NCI-H748 (cell line): ENCODE results near the gene ZC3HAV1.
"Not testable (repeated sequence)": the region's sequence is repeated elsewhere in the genome, so short reads cannot be mapped to it uniquely, and the experiment has no call there.

Experiments used
- DNase-seq: peaks from one replicate; lab custom pipeline; 2025; ENCODE audit not compliant: unreplicated experiment; lab: John Stamatoyannopoulos, UW

The ZC3HAV1 gene

DNA sequence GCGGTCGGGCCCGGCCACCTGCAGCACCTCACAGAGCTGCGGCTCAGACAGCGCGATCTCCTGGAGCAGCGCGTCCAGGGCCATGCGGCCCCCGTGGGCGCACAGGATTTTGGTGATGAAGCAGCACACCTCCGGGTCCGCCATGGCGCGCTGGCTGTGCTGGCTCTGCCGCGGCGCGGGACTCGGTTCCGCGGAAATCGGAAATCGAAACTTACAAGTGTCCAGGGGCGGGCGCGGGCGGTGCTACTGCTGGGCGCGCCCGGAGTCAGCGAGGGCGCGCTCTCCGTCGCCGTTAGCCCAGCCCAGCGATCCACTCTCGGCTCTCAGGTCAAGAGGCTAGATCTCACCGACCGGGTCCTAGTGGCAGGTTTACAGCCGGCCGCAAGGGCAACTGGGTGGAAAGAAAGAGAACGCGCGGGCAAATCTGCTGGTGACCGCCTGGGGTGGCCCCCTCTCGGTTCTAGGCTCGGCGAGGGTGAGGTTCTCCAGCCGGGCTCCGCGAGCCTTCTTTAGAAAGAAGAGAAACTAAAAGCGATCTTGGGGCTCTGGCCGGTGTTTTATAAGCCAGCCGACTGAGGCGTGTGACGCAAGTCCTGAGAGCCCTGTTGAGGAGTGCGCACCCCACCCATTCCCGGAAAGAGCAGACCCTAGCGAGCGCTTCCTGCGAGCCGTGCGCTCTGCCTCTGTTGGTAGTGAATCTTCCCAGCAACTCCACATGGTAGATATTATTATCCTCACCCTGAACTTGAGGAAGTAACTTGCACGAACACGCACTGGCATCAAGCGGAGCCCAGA, at the start of gene ZC3HAV1:
Gene ZC3HAV1, minus strand, starts transcription at position 533 of the 795 bp plus-strand sequence. Its CDS starts 389 bp downstream, at position 144.
- peak; percentile 85 for DNase-seq

DNA sequence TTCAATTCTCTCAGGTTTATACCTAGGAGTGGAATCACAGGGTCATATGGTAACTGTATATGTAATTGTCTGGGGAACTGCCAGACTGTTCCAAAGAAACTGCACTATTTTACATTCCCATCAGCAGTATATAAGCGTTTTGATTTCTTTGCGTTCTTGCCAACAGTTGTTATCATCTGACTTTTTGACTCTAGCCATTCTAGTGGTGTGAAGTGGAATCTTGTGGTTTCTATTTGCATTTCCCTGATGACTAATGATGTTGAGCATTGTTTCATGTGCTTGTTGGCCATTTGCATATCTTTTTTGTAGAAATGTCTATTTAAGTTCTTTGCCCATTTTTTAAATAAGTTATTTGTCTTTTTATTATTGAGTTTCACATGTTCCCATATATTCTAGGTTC, 44.3 kb upstream of the ZC3HAV1 start:
- no peak for DNase-seq

DNA sequence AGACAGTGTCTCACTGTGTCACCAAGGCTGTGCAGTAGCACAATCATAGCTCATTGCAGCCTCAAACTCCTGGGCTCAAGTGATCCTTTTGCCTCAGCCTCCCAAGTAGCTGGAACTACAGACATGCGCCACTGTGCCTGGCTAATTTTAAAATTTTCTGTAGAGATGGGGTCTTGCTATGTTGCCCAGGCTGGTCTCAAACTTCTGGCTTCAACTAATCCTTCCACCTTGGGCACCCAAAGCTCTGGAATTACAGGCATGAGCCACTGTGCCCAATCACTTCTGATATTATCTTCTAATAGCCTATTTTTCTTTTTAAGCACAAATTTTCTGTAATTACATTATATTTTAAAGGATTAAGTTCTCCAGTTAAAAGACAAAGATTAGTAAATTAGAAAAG, 42.6 kb upstream of the ZC3HAV1 start:
- no peak for DNase-seq

DNA sequence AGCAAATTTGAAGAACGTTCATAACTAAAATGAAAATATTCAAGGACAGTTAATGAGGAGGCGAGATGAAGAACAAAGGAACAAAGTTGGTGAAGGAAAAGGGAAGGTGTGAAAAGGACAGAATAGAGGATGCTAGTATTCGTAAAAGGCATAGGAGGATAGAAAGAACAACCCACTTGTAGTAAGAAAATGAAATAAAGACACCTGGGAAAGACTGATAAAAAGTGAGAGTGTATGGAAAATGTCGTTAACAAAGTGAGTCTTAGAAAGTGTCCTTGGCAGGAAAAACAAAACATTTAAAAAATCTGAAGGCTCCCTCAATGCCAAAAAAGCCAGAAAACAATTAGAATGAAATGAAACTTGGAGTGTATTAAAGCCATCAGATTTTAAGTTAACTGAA, 29.6 kb upstream of the ZC3HAV1 start:
- no peak for DNase-seq

DNA sequence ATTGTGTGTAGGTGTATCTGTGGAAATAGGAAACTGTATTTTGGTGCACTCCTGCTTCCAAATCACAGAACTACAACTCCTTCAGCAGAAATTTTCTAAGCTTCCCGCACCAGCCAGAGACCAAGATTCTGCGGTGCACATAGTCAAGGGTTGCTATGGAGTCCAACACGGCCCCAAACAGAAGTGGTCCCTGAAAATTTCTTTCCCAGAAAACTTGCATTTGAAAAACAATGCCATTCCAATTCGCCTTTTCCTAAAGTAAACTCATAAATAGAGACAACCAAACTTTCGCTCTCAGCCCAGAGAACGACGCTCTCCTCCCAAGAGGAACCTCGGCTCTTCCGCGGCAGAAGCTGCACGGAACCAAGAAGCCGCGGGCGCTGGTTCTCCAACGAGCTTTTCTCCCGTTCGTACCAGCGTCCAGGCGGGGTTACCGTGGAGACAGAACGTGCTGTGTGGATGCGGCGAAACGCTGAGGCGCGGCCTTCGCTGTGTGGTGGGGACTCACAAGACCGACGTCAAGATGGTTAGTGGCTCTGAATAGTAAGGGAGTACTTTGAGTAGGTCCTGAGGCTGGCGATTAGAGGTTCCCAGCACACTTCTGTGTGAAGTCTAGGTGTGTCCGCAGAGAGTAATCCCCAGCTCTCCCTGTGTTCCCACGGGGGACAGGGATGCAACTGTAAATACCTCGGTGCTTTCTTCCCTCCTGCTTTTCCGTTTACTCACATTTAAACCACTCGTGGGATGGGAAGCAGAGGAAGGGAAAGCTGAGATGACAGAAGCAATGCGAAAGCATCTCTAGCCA, 24.0 kb upstream of the ZC3HAV1 start:
- peak; percentile 94 for DNase-seq

DNA sequence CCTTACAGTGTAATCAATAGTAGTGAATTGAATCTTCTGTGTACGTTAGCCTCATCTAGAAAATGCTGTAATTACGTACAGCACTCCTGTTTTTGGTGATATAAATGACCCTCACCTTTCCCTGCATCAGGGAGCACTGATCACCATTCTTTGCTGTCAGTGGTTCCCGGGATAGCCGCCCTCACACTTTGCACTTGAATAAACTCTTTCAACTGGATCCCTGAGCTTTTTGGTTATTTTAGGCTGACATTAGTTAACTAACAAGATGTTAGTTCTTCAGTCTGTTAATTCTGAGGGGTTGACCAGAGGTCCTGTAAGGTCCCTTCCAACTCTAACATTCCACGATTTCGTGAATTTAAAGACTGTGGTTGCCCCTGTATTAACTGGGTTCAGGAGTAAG, 23.4 kb upstream of the ZC3HAV1 start:
- no peak for DNase-seq

DNA sequence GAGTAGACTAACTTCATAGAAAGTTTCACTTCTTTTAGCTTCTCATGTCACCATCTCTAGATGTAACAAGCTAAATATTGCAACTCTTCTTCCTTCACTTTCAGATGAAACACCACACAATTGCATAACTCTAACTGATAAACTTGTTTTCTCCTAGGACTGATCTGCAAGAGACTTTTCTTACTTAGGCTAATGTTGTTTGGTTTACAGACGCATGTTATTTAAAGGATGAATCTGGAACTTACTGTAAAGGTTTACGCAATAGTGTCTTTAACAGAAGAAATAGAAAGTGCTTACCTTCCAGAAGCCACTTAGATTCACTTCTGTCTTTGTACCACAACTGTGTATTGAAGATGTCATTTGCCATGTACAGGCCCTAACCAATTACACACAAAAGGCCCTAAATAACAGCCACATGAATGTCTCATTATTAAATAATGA, 22.1 kb upstream of the ZC3HAV1 start:
- DNase-seq: no peak

DNA sequence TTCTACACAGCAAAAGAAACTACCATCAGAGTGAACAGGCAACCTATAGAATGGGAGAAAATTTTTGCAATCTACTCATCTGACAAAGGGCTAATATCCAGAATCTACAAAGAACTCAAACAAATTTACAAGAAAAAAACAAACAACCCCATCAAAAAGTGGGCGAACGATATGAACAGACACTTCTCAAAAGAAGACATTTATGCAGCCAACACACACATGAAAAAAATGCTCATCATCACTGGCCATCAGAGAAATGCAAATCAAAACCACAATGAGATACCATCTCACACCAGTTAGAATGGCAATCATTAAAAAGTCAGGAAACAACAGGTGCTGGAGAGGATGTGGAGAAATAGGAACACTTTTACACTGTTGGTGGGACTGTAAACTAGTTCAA, 20.3 kb upstream of the ZC3HAV1 start:
- not testable (repeated sequence) for DNase-seq

DNA sequence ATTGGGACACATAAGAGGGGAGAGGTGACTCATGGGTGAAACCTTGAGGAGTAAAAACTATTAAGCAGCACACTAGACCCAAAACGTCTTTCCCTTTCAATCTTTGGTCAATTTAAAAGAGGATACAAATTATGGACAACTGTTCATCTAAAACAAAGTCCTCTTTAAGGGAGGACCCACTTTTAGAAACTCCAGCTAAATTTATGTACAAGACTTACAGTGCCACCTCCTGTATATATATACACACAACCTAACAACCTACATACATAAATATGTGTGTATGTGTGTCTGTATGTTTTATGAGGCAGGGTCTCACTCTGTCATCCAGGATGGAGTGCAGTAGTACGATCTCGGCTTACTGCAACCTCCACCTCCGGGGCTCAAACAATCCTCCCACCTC, 18.1 kb upstream of the ZC3HAV1 start:
- no peak for DNase-seq

DNA sequence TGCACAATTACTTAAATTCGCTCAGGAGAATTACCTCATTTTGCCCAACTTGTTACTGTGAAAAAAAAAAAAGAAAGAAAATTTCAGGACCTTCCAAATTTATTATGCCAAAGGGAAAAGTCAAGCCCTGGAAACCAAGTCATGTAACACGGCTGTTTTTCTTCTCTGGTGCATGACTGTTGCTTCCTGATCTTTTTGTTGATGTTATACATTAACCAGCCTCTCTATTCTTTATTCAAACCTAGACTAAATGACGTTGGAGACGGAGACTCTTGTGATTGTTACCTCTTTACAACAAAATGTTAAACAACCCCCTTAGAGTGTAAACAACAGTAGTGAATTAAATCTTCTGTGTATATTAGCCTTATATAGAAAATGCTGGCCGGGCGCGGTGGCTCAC, 16.1 kb upstream of the ZC3HAV1 start:
- peak; percentile 35 for DNase-seq

DNA sequence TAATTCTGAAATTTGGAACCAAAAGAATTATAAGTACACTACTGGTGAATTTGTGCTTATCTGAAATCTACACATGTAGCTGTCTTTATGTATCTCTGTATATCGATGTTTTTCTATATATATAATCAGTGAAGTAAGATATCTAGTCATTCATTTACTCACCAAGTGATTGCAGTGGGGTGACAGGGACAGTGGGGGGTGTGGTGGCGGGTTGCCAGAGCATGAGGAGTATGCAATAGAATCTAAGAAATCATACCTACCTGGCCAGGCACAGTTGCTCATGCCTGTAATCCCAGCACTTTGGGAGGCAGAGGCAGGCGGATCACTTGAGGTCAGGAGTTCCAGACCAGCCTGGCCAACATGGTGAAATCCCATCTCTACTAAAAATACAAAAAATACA, 15.5 kb upstream of the ZC3HAV1 start:
- DNase-seq: not testable (repeated sequence)

DNA sequence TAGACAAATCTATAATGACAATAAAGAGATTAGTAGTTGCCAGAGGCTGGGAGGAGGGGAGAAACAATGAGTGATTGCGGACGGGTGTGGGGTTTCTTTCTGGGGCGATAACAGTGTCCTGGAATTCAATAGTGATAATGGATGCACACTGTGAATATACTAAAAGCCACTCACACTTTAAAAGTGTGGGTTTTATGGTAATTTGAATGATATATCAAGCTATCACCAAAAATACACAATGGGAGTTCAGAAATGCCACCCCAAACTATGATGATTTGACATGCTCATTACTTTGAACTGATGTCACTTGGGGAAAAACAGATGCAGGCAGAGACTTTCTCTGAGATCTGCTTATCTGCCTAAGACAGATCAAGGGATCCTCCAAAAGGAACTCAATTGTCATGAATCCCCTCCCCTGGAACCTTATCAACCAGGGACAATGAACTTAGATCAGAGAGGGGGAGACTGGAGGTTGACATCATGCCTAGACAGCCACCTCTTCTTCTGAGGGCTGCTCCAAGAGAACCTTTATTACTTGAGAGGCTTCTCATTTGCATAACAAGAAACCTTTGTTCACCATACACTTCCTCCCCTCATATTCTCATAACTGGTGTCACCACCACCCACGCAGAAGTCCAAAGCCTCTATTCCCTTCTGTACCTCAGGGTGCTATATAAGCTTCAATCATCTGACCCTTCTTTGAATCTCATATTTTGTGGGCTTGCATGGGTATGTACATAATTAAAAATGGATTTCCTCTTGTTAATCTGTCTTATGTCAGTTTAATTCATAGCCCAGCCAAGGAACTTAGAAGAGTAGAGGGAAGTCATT, 14.8 kb upstream of the ZC3HAV1 start:
- no peak for DNase-seq

DNA sequence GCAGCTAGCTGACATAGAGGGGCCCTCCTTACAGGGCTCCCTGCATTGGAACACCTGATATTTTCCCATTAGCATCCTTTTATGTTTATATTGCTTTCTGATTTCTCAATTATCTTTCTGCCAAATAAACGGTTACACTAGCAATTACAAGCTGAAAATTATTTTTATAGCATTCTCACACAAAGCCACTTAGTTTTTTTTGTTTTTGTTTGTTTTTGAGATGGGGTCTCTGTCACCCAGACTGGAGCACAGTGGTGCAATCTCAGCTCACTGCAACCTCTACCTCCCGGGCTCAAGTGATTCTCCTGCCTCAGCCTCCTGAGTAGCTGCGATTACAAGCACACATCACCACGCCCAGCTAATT, 9.9 kb upstream of the ZC3HAV1 start:
- DNase-seq: no peak

DNA sequence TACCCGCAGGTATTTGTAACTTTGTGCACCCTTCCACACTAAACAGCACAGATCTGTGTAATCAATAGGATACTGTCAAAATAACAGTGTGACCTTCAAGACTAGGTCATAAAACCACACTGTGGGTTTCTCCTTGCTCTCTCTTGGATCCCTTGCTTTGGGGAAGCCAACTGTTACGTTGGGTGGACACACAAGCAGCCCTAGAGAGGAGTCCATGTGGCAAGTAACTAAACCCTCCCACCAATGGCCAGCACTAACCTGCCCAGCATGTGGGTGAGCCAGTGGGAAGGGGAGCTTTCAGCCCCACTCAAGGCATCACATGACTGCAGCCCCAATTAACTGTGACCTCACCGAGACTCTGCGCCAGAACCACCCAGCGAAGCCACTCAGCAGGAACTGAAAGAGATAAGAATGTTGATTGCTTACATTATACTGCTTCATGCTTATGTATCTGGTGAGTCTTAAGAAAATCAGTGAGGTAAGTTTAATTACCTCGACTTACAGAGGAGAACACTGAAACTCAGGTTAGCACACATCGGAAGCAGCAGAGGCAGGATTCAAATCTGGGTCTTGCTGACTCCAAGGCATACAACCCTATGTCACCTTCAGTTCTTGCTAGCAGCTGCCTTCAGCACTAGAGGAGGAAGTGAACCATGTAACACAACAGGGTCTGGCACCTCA, 9.4 kb upstream of the ZC3HAV1 start:
- no peak for DNase-seq

DNA sequence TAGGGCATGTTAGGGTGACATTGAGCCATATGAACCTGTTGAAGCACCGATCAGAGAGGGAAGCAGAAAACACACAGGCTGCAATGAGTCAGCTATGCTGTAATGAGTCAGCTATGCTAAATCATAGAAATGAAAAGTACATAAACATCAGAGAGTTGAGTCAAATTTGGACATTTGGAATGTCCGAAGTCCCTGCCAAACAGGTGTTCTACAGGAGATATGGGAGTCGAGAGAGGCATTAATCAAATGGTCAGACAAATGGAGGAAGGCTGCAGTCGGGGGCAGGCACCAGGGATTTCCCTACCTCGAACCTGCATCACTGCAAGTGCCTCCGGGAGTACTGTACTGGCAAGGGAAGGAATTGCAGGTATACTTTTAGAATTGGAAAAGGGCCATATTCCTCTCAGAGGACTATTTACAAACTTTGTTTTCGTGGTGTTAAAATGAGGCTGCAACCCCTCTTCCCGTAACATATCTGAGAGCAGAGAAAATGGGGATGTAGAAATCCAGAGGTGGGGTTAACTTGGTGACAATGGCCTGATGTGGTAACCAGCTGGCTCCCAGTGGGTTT, 8.8 kb upstream of the ZC3HAV1 start:
- DNase-seq: no peak

DNA sequence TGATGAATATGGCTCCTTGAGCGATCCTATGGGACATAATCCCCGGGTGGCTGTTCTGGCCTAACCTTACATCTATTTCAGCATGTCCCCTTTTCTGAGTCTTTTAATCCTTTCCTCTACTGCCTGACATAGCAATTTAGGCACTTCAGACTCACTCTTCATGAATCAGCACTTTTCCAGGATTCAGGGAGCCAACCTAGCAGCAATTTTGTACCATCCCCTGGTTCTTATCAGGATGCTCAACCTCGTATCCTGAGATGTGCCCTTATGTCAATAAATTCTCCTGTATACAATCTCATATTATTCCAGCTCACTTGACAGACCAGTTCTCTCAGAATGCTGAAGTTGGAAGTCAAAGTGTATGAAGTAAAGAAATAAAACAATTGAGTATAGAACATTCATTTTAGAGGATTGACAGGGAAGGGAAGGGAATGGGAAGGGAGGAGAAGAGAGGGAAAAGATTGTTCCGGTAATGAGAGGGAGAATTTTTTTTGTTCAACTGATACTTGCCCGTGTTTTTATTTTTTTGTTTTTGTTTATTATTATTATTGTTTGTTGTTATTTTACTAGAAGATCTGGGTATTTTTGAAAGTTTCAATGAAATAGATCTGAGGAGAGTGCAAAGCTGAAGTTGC, 8.2 kb upstream of the ZC3HAV1 start:
- no peak for DNase-seq

DNA sequence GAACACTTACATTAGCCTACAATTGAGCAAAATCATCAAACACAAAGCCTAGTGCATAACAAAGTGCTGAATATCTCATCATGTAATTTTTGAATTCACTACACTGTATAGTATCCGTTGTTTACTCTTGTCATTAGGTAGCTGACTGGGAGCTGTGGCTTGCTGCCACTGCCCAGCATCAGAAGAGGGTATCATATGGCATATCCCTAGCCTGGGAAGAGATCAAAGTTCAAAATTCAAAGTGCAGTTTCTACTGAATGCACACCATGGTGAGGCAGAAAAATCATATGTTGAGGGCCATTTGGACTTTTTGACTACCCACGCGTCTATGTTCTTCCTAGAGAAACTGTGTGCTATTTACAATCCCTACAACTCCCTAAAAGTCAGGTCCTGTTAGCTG, 7.5 kb upstream of the ZC3HAV1 start:
- peak; percentile 11 for DNase-seq

DNA sequence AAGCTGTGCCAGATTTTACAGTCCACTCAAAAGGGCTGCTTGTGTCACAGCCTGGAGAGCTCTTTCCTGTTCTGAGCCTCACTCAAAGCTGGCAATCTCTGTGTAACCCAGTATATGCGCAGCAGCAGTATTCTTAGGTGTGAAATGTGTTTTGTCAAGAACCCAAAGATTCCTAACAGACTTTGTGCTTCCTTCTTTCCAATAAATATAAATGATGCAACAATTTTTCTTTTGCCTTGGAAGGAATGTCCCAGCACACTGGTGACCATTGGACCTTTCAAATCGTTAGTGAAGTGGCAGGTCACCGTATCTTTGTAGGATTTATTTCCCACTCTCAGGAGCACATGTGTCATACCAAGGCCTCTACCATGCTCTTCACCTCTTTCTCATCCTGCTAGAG, 5.6 kb upstream of the ZC3HAV1 start:
- no peak for DNase-seq

DNA sequence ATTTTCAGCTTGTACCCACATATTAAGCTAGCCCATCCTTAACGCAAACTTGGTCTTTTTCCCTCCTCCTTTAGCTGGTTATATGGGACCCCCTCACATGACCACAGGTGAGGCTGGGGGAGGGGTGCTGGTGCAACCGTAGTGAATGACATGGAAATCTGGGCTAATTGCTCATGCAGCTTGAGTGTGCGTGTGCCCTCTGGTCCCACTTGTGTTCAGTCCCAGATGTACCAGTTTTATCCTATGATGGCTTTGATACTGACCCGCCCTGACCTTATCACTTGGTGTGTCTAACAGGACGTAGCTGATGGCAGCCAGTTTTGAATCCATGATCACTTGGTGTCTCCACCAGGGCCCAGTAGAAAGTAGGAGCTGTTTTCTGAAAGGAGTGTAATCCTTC, 5.1 kb upstream of the ZC3HAV1 start:
- DNase-seq: no peak

DNA sequence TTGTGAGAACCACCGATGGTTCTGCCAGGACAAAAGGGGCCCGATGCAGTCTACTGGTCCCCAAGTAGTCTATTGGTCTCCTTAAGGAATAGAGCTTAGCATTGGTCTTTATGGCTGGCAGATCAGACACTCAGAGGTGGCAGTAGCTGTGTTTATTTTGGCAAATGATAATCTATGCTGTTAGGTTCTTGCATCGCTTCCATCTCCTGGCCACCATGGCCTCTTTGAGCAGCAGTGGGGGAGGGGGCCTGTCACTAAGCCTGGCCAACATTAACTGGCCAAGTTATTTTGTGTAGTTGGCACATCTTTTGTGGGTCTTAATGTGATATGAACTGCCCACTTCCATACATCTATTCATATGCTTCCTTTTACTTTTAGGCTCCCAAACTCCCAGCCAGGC, 4.5 kb upstream of the ZC3HAV1 start:
- DNase-seq: no peak
